ENCODE results near the gene ATXN7L1.
"Not testable (repeated sequence)": the region's sequence is repeated elsewhere in the genome, so short reads cannot be mapped to it uniquely, and the experiment has no call there.

ATXN7L1 gene

GRCh38 chr7:105703207-105703930 lies 173.0 kb downstream of the ATXN7L1 start:
- ChIA-PET POLR2A (ENCODE audit: low non-redundant PET) (no interaction called here), CTCF (interaction anchor here (0.6 kb wide), 1 partner anchor 126 kb away, joined by 3 read pairs; no protein-coding TSS in a partner anchor)
- H3K27ac ChIP-seq, result no peak overlapping the region
- no peak for DNase-seq (ENCODE audit: low spot score)
- no peak for TF ChIP-seq CTCF (conservative IDR thresholded peaks at IDR 0.05; ENCODE audit: low read depth)

GRCh38 chr7:105699568-105700236 lies 176.7 kb downstream of the ATXN7L1 start:
- CTCF ChIA-PET, result no interaction called here
- DNase-seq (ENCODE audit: low spot score), result no peak
- POLR2A ChIA-PET (ENCODE audit: low non-redundant PET), result no interaction called here
- TF ChIP-seq CTCF (conservative IDR thresholded peaks at IDR 0.05; ENCODE audit: low read depth), result no peak
- H3K27ac ChIP-seq, result no peak overlapping the region

DNA sequence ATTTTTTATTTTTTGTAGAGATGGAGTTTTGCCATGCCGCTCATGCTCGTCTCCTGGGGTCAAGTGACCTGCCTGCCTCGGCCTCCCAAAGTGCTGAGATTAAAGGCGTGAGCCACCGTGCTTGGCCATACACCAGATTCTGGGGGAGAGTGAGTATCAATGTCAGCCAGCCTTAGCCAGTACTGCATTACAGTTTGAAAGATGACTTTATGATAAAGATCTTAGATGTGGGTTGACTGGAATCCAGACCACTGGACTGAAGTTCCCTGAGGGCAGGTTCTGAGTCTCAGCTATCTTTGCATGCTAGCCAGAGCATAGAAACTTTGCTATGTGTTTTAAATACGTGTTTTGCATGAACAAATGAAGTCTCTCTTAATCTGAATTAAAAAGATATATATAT lies 177.9 kb downstream of the ATXN7L1 start:
- TF ChIP-seq CTCF (conservative IDR thresholded peaks at IDR 0.05; ENCODE audit: low read depth), result no peak
- no peak overlapping the region for H3K27ac ChIP-seq
- POLR2A ChIA-PET (ENCODE audit: low non-redundant PET), result no interaction called here
- DNase-seq (ENCODE audit: low spot score), result no peak
- CTCF ChIA-PET, result no interaction called here

GRCh38 chr7:105697753-105698152 lies 178.6 kb downstream of the ATXN7L1 start:
- POLR2A ChIA-PET (ENCODE audit: low non-redundant PET), result no interaction called here

GRCh38 chr7:105697169-105697568 lies 179.2 kb downstream of the ATXN7L1 start:
- DNase-seq (ENCODE audit: low spot score); CTCF ChIA-PET; H3K27ac ChIP-seq: not testable (repeated sequence)
- POLR2A ChIA-PET (ENCODE audit: low non-redundant PET), result interaction anchor here (0.6 kb wide), 1 partner anchor 668 kb away, joined by 3 read pairs; no protein-coding TSS in a partner anchor

More at GRCh38 chr7:105697753-105698152, 178.6 kb downstream of the ATXN7L1 start:
- no peak overlapping the region for H3K27ac ChIP-seq
- TF ChIP-seq CTCF (conservative IDR thresholded peaks at IDR 0.05; ENCODE audit: low read depth), result no peak
- CTCF ChIA-PET, result no interaction called here
- DNase-seq (ENCODE audit: low spot score), result no peak

DNA sequence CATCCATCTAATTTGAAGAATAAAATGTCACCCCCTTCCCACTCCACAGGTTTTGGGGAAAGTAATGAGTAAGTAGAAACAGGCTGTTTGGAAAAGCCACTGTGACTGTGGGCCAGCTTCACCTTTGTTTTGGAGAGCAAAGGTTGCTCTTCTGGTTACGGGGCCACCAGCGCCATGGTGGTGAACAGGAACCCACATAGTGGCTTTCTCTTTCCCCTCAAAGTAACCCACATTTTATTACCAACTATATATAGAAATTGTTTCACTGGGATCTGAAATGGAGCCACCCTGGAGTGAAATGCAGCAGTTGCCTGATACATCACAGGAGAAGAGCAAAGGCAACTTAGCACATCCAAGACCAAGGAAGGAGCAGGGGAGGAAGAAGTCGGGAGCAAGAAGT lies 182.8 kb downstream of the ATXN7L1 start:
- no peak for DNase-seq (ENCODE audit: low spot score)
- no peak for TF ChIP-seq CTCF (conservative IDR thresholded peaks at IDR 0.05; ENCODE audit: low read depth)
- ChIA-PET CTCF (no interaction called here), POLR2A (ENCODE audit: low non-redundant PET) (no interaction called here)
- no peak overlapping the region for H3K27ac ChIP-seq

Data from RWPE1 (cell line).